SKM-1 treated with dmso at 0.1 percent for 144 hours (cell line): ENCODE data around the gene PNPLA2.

Experiments
- DNase-seq: peaks from one replicate; lab custom pipeline; 2025; ENCODE audit not compliant: unreplicated experiment; lab: John Stamatoyannopoulos, UW

Gene PNPLA2

DNA sequence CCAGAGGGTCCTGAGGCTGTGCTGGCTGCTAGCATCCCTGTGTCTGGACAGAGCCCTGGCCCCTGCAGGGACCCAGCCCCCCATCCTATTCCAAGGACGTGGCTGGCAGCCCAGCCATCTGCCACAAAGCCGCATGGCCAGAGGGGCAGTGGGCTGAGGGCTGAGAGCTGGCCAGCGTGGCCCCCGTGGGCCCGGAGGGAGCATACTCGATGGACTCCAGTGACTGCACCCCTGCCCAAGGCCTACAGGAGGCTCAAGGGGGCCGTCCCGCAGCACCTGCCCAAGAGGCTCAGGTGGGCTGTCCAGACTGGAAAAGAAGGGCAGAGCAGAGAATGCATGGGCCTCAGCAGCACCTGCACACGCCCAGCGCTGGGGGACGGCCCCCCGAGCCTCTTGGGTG is 37.1 kb downstream of the PNPLA2 start:
- DNase-seq = no peak

DNA sequence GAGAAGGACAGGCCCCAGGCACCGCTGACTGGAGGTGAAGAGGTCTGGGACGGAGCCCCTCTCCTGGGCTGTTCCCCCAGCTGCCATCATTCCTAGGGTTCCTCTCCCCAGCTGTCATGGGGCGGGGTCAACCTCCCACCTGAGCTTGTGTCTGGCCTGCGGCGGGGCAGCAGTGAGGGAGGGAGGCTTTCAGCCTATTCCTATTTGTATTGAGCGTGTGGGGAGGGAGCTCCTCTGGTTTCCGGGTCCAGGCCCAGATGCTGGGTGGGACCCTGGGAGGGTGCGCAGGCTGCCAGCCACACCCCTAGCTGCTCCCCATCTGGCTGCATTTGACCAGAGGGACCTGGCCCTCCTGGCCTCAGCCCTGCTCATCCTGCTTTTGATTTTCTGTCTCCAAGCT is 37.7 kb downstream of the PNPLA2 start:
- DNase-seq = no peak

DNA sequence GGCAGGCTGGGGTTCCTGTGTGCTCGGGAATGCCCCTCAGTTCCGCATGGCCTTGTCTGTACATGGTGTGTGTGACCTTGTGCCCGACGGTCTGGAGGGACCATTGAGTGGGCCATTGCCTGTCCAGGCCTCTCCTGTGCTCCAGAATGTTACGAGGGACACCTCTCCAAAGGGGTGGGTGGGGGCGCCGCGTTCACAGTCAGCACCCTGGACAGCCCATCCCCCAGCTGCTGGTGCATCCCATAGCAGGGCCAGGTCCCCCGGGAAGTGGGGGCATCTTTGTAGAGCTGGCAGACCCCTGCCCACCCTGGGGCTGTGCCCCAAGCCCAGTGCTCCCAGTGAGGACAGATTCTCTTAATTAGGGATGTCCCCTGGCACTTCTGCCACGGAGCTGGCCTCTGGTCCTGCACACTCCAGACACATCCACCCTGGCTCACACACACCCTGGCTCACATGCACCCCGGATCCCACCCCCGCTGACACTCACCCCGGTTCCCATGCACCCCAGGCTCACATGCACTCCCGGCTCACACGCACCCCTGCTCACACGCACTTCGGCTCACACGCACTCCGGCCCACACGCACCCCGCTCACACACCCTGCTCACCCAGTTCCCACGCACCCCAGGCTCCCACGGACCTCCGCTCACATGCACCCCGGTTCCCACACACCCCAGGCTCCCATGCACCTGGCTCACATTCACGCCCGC is 39.5 kb downstream of the PNPLA2 start:
- no peak for DNase-seq

DNA sequence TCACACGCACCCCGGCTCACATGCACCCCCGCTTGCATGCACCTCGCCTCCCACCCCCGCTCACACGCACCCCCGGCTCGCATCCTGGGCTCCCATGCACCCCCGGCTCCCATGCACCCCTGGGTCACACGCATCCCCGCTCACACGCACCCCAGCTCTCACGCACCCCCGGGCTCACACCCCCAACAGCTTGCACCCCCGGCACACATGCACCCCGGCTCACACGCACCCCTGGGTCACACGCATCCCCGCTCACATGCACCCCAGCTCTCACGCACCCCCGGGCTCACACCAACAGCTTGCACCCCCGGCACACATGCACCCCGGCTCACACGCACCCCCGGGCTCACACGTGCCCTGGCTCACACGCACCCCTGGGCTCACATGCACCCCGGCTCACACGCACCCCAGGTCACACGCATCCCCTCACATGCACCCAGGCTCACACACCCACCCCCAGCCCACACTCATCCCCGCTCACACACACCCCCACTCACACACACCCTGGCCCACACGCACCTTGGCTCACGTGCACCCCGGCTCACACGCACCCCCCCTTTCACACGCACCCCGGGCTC is 40.1 kb downstream of the PNPLA2 start:
- no peak for DNase-seq

DNA sequence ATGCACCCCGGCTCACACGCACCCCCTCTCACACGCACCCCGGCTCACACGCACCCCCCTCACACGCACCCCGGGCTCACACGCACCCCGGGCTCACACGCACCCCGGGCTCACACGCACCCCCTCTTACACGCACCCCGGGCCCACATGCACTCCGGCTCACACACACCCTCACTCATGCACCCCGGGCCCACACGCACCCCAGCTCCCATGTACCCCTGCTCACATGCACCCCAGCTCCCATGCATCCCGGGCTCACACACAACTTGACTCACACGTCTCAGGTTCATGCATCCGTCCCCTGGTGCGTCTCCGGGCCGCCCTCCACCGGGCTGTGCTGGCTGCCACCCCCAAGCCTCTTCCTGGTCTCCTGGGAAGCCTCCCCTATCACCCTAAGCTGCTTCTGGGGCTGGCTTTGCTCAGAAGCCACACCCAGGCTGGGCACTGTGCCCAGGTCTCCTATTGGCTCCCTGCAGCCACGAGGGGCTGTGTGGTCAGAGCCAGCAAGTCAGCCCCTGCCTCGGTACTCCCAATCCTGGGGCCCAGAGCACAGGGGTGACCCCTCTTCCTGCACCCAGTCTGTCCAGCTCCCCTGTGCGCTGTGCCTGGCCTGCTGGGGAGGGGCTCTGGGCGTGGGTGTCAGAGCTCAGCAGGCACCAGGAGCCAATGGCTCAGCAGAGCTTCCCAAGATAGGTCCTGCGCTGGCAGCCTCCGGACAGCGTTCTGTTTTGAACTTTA is 40.8 kb downstream of the PNPLA2 start:
- DNase-seq = no peak

DNA sequence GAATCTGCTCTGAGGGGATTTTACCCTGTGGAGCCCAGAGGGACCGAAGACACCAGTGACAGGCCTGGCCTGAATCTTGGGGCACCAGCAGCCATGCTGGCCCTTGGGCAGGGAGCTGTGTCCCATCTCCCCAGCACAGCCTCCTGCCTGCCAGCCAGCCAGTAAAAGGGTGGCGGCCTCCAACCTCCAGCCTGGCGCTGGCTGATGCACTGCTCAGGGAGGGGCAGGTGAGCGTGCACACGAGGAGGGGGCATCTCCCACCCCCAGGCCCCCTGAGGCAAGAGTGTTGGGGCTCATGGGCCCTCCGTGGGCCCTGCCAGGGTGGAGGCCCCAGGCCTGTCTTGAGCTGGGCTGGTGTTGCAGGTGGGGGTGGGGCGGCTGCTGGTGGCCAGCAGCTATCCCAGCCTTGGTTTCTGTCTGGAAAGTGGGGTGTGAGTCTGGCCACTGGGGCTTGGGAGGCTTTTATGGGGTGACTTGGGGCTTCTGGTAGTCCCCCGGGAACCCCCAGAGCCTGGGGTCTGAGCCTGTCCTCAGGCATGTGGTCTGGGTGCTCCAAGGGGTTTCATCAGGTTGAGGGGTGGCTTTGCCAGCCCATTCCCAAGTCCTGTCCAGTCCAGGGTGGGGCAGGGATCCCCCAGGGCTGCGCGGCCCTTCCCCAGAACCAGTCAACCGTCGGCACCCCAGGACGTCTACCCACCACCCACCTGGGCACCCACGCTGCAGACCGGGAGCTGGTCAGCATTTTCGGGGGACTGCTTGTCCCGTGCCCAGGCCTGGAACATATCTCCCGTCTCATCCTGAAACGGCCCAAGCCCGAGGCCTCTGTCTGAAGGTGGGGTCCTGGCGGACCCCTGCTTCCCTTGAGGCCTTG is 41.8 kb downstream of the PNPLA2 start:
- no peak for DNase-seq

DNA sequence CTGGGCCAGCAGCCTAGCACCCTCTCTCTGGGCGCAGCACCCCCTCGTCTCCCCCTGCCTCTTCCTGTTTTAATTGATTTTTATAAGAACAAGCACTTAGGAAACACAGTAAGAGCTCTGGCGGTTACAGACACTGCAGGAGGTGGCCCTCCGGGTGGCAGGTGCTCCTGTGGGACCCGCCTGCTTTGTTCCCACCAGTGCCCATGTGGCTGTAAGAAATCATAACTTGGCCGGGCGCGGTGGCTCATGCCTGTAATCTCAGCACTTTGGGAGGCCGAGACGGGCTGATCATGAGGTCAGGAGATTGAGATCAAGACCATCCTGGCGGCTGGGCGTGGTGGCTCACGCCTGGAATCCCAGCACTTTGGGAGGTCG is 42.4 kb downstream of the PNPLA2 start:
- no peak for DNase-seq

DNA sequence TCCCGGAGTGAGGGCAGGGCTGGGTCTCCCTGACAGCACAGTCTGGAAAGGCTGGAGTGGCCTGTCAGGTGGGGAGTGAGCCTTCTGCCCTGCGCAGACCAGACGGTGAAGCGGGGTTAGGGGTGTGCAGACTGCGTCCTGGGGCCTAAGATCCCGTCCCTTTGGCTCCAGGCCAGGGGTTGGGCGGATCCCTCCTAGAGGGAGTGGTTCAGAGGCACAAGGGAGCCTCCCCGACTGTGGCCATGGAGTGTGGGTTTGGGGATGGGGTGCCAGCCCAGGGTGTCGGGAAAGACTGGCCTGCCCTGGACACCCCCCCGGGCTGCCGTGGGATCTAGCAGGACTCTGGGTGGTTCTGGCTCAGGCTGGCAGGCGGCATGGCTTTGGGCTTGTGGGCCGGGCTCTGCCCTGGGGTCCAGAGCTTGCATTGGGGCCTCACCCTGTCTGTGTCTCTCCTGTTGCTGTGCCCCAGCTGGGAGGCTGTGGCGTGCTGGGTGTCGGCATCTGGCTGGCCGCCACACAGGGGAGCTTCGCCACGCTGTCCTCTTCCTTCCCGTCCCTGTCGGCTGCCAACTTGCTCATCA is 43.5 kb downstream of the PNPLA2 start:
- no peak for DNase-seq

DNA sequence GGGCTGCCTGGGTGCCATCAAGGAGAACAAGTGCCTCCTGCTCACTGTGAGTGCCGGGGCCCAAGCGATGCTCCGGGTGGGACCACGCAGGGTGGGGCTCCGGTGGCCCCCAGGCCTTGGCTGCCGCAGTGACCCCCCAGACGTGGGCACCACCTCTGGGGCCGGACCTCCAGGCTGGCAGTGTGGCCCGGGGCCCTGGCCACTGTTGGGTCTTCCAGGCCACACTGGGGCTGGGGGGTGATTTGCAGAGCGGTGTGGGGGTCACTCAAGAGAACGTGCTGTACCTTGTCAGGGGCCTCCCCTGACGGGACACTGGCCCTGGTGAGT is 43.9 kb downstream of the PNPLA2 start:
- no peak for DNase-seq

DNA sequence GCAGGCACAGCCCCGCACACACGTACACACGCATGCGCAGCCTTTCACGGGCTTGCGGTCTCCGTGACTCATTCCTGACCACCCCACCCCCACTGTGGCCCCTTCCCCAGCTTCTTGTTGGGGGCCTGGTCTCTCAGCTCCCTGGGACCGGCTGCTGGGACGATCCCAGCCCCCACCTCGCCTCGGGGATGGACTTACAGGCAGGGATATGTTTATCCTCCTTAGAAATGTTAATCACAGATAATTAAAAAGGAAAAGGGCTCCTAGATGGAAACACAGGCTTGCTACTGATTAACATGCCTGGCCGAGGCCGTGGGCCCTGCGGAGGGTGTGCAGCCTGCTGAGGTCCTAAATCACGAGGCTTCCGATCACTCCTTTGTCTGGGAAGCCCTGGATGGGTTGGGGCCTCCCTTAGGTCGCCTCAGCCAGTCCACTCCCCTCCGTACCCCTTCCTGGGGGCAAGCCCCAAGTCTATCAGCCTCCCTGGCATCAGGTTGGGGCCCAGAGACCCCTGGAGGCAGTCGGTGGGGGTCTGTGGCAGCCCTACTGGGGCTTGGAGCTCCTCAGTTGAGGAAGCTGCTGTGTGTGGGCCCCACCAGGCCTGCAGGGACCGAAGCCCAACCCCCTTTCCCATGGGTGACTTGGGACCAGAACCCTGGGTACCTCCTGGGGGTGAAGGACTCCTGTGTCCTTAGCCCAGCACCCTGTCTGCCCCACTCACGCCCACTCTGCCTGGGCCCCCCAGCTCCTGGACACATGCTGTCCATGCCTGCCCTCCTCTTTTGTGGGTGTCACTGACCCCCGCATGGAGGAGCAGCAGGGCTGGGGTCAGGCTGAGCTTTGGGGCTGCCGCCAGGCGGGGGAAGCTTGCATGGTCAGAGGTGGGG is 44.6 kb downstream of the PNPLA2 start:
- no peak for DNase-seq

DNA sequence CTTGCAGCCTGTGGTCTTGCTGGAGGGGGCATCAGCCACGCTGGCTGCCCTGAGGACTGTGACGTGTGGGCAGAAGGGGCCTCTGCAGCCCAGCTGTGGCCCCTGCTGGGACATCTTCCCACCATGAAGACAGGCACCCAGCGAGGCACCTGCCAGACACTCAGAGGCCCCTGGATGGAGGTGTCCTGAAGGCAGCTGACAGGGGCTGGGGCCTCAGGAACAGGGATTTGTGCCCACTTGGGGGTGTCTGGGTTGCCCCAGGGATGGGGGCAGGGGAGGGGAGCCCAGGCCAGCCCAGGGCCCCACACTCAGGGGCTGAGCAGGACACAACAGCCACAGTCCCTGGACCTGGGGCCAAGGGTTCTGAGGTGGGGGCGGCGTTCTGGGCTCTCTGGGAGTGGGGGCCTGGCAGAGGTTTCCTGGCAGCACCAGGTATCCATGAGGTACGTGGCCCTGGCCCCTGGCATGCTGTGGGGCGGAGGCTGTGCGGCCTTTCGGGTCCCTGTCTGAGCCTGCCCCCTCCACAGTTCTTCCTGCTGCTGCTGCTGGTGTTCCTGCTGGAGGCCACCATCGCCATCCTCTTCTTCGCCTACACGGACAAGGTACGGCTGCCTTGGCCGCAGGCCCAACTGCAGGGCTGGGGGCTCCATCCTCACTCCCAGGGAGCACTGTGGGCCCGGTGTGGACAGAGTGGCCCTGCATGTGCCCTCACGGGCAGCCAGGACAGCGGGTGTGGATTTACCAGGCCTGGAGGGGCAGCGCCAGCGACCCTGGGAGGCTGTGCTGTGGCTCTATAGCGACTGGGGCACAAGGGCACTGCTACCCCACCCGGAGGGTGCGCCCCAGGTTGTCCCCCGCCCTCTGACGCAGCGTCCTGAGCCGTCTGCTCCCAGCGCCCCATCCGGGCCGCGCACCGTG is 45.5 kb downstream of the PNPLA2 start:
- no peak for DNase-seq

DNA sequence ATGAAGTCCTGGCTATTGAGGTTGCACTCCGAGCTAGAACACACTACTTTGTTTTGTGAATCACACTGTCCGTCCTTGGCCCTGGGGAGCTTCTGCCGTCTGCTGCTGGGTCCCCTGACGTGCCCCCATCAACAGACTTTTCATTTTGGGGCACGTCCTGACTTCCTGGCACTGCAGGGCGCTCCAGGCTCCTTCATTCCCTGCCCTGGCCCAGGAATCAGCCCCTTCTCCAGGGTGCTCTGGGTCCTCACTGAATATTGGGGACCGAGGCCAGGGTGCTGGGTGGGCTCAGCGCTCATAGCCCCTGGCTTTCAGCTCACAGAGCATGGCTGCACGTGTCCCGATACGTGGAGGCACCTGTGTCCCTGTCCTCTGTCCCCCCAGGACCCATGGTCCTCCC is 46.2 kb downstream of the PNPLA2 start:
- DNase-seq = no peak

DNA sequence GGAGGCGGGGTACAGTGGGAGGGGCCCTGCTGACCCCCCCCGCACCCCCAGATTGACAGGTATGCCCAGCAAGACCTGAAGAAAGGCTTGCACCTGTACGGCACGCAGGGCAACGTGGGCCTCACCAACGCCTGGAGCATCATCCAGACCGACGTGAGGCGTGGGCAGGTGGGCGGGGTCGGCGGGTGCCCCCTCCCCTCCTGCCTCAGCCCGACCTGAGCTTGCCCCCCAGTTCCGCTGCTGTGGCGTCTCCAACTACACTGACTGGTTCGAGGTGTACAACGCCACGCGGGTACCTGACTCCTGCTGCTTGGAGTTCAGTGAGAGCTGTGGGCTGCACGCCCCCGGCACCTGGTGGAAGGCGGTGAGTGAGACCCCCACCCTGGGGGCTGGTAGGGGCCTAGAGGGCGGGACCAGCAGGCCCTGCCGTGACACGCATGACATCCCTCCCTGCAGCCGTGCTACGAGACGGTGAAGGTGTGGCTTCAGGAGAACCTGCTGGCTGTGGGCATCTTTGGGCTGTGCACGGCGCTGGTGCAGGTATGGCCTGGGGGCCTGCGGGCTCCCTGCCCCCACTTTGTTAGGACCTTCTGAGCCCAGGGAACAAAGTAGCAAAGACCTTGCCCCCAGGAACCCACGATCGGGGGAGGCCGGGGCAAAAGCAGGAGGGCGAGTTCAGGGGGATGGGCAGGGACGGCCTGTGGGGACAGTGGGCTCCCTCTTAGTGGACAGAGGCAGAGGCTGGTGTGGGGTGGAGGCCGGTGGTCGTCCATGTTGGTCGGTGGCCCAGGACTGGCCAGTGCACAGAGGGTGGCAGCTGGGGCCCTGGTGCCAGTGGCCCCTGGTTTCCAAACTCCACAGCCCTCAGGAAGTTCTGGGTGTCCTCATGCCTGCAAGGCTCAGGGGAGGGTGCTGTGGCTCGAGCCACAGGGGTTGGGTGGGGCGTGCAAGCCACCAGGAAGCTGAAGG is 47.0 kb downstream of the PNPLA2 start:
- no peak for DNase-seq

DNA sequence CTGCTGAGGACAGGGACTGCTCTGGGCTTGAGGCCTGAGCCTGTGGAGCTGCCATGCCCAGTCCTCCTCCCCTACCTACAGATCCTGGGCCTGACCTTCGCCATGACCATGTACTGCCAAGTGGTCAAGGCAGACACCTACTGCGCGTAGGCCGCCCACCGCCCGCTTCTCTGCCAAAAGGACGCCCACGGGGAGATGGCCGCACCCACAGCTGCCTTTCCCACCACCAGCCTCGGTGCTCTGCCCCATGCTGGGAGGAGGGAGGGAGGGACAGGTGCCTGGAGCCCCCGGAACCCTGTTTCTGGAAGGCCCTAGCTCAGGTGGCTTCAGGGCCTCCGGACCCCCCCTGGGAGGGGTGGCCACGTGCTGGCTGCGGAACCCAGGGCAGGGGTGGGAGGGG is 47.8 kb downstream of the PNPLA2 start:
- DNase-seq = no peak

DNA sequence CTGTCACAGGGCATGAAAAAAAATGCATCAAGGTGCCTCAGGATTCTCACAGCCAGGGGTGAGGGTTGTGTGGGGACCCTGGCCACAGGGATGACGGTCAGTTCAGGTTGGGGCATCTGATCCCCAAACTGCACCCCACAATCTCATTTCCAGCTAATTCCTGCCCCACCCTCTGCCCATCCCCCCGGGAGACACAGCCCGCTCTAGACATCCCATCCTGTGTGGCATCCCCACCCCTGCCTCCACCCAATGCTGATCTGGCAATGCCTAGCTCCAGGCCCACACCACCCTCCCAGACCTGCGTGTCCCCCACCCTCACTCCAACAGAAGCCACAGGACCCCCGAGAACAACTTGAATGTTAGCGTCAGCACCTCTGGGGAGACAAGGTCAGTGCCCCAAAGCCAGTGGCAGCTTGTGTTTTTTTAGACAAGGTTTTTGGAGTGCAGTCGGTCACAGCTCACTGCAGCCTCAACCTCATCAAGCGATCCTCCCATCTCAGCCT is 49.2 kb downstream of the PNPLA2 start:
- no peak for DNase-seq

DNA sequence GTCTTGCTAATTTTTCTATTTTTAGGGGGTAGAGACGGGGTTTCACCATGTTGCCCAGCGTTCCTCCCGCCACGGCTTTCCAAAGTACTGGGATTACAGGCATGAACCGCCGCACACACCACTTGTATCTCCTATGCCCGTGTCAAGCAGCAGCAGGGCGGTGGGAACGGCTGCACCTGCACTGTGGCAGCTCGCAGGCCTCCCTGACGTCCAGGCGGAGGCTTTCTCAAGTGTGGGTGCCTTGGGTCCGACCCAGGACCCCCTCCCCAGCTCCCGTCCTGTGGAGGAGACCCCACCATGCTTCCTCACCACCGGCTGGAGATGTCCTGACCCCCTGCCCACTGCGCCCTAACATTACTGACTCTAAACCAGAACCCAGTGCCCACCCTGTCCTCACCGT is 49.7 kb downstream of the PNPLA2 start:
- no peak for DNase-seq

DNA sequence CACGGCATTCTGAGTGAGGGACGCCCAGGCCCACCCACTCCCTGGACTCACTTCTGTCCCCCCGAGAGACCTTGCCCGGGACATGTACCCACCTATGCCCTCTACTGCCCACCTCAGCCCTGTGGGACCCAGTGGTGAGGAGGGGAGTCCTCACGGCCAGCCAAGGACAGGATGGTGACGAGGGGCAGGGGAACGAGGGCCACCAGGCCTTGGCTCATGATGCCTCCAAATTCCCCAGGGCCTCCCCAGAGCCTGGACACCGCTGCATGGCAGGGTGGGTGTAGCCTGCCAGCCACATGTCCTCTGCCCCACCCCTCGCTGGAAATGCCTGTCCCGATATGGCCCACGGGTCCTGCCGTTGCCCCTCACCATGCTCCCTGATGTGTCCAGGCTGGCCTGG is 50.1 kb downstream of the PNPLA2 start:
- no peak for DNase-seq
